Adrenal gland (tissue), 5 donors: ENCODE data around the gene BANF2.

Experiments used
- CTCF ChIP-seq, 6 experiments: fragments of 450-650 bp in 4 of 6; fragments of 200-600 bp in 2 of 6; sonication (generic) in 1 of 6; IDR thresholded peaks; 1 replicate in 5 of 6; 2 replicates in 1 of 6; pipeline versions ENCODE4 v1.5.1 to v1.8.0; 2016 to 2021; ENCODE audit warnings: antibody characterized with exemption in 6 of 6, mild to moderate bottlenecking in 2 of 6, moderate library complexity in 1 of 6
- POLR2A ChIP-seq, 2 donors: fragments of 450-650 bp; IDR thresholded peaks; one replicate each; pipeline ENCODE4 v1.6.1; 2017; ENCODE audit warnings: antibody characterized with exemption in 2 of 2, mild to moderate bottlenecking in 2 of 2, moderate library complexity in 1 of 2
- donor health status: DM: no; HTN: no; CAD: no.

- no peak for TF ChIP-seq CTCF (IDR thresholded peaks at IDR 0.05)
- no peak for TF ChIP-seq POLR2A (IDR thresholded peaks at IDR 0.05)
Measured at GRCh38 chr20:17735959-17736621, 36.3 kb downstream of the BANF2 start.
